HT-29 (cell line): ENCODE measurements around the gene SYTL1. TPM values are rescaled to one million over a fixed set of nuclear protein-coding genes. Genes with fewer than 3 reads are reported as not detected.

Source experiments
- DNase-seq: peaks from one replicate; pipeline ENCODE4 v3.0.0-alpha.2; 2015; ENCODE audit warnings: low spot score
- small RNA-seq: library from RNA; depleted of rRNA; stranded (forward); fragments of <200 nt; gene quantifications from one replicate; pipeline ENCODE3, GENCODE V24; 2014
- total RNA-seq: library from RNA; depleted of rRNA; stranded (reverse); fragments of >200 nt; shearing (Covaris generic); gene quantifications from 2 replicates; pipeline ENCODE4 v1.2.3, GENCODE V29; 2014; rRNA removed

SYTL1 gene
- total RNA-seq, 1 experiment from 2014 or later = 17.1 TPM

DNA sequence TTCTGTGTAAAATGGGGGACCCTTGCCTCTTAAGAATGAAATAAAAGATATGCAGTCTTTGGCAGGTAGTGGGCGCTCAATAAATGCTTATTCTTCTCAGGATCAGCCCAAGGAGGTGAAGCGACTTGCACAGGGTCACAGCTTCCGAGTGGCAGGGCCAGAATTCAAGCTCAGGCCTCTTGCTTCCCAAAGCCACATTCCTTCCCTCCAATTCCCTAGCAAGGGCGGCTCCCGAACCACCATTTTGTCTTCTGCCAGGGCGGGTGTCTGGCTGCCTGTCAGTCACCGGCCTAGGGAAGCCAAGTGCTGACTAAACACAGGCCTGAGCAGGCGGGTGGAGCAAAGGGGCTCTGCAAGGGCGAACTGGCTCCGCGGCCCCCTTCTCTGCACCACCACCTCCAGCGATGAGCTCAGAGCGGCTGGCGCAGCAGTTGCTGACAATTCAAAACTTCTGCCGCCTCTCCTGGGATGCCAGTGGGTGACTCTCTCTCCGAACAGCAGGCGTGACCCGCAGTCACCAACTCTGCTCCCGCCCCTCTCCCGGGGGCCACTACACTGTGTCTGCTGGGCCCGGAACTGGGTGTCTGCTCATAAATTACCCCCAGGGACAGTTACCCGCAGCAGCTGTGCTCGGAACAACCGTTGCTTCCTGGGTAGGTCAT, 61.4 kb downstream of the SYTL1 start:
- no peak for DNase-seq

Small RNA genes lying within 50 kb of the gene (small RNA-seq; reads per million reads assigned to genes)
- not detected for gene RNU6-48P

Other genes starting within 250 kb of the SYTL1 start
- 10.0 and 10.6 TPM in 2 replicates for gene SLC9A1, start 186.9 kb upstream of the SYTL1 start, total RNA-seq
- gene WDTC1, start 107.4 kb upstream of the SYTL1 start, total RNA-seq = 21.3 and 24.3 TPM in 2 replicates
- gene TMEM222, start 19.9 kb upstream of the SYTL1 start, total RNA-seq = 80.1 and 90.2 TPM in 2 replicates
- 17.0 and 19.7 TPM in 2 replicates for gene MAP3K6, start 24.9 kb downstream of the SYTL1 start, total RNA-seq
- not detected in 2 replicates for gene FCN3, start 32.8 kb downstream of the SYTL1 start, total RNA-seq
- not detected in 2 replicates for gene CD164L2, start 41.3 kb downstream of the SYTL1 start, total RNA-seq
- 2.1 and 2.6 TPM in 2 replicates for gene GPR3, start 50.6 kb downstream of the SYTL1 start, total RNA-seq
- 21.5 and 23.9 TPM in 2 replicates for gene WASF2, start 148.1 kb downstream of the SYTL1 start, total RNA-seq